ENCODE measurements around the gene FKBP5.

Gene FKBP5

DNA sequence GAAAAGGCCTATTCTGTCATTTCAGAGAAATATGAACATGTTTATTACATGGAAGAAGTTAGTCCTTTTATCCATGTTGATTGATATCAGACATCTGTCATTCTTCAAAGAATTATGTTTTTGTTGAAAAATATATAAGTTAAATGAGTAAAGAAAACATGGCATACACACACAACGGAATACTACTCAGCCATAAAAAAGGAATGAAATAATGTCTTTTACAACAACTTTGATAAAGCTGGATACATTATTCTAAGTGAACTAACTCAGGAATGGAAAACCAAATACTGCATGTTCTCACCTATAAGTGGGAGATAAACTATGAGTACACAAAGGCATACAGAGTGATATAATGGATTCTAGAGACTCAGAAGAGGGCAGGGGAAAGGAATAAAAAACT is 9.3 kb downstream of the FKBP5 start:
- DNase-seq (ENCODE audit: low read depth): no peak
- TF ChIP-seq, protein P1, sequence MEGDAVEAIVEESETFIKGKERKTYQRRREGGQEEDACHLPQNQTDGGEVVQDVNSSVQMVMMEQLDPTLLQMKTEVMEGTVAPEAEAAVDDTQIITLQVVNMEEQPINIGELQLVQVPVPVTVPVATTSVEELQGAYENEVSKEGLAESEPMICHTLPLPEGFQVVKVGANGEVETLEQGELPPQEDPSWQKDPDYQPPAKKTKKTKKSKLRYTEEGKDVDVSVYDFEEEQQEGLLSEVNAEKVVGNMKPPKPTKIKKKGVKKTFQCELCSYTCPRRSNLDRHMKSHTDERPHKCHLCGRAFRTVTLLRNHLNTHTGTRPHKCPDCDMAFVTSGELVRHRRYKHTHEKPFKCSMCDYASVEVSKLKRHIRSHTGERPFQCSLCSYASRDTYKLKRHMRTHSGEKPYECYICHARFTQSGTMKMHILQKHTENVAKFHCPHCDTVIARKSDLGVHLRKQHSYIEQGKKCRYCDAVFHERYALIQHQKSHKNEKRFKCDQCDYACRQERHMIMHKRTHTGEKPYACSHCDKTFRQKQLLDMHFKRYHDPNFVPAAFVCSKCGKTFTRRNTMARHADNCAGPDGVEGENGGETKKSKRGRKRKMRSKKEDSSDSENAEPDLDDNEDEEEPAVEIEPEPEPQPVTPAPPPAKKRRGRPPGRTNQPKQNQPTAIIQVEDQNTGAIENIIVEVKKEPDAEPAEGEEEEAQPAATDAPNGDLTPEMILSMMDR (conservative IDR thresholded peaks at IDR 0.05; ENCODE audit: control insufficient read depth, insufficient read depth, low read depth, low read length): no peak
- no peak overlapping the region for H3K4me3 ChIP-seq (ENCODE audit: control insufficient read depth, low read depth, low read length)

DNA sequence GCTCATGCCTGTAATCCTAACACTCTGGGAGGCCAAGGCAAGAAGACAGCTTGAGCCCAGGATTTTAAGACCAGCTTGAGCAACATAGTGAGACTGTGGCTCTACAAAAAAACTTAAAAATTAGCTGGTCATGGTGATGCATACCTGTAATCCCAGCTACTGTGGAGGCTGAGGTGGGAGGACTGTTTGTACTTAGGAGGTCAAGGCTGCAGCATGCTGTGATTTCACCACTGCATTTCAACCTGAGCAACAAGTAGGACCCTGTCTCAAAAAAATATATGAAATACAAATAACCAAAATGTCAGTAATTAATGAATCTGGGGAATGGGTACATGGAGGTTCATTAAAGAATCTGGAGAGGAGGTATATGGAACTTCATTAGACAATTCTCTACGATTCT is 9.9 kb downstream of the FKBP5 start:
- no peak for DNase-seq (ENCODE audit: low read depth)
- TF ChIP-seq, protein P1 (conservative IDR thresholded peaks at IDR 0.05; ENCODE audit: control insufficient read depth, insufficient read depth, low read depth, low read length): no peak
- no peak overlapping the region for H3K4me3 ChIP-seq (ENCODE audit: control insufficient read depth, low read depth, low read length)

DNA sequence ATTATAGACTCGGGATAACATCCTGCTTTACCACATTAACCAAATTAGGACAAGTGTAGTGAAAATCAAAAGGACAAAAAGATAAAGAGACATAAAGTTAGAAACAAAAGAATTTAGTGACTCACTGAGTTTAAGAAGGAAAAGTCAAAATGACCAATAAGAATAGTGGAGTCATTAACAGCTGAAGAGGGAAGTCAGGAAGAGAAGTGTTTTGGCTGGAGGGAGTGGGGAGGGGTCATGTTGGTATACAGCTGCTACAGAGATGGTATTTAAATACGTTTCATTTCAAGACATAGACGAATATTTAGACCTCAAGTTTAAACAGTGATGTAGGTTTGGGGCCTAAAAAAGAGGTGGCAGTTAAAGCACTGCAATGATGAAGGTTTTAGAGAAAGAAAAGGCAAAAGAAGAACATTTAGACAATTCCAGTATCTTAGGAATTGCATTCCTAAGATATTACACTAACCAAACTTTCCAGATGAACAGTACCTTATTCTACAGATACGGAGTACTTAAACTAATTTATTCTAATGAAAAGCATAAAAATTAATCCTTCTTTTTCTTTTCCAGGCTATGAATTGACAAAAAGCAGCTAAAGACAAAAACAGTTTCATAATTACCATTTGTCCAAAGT is 10.6 kb downstream of the FKBP5 start:
- no peak overlapping the region for H3K4me3 ChIP-seq (ENCODE audit: control insufficient read depth, low read depth, low read length)
- no peak for DNase-seq (ENCODE audit: low read depth)
- TF ChIP-seq, protein P1 (conservative IDR thresholded peaks at IDR 0.05; ENCODE audit: control insufficient read depth, insufficient read depth, low read depth, low read length): no peak

DNA sequence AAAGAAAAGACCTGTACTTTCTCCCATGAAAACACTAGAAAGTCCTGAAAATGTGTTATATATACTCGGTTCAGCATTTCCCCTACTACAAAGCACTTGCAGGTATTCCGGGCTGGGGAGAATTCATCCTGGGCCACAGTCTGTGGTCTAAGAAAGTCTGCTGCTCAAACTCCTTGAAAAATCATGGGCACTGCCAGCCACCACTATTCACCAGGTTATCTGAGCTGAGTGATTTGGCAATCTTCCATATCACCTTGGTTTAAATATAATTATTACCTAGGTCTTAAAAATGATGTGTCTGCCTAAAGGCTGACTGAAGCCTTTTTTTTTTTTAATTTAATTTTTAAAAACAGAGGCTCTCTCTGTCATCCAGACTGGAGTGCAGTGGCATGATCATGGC is 11.3 kb downstream of the FKBP5 start:
- TF ChIP-seq, protein P1 (conservative IDR thresholded peaks at IDR 0.05; ENCODE audit: control insufficient read depth, insufficient read depth, low read depth, low read length): no peak
- no peak for DNase-seq (ENCODE audit: low read depth)
- no peak overlapping the region for H3K4me3 ChIP-seq (ENCODE audit: control insufficient read depth, low read depth, low read length)

DNA sequence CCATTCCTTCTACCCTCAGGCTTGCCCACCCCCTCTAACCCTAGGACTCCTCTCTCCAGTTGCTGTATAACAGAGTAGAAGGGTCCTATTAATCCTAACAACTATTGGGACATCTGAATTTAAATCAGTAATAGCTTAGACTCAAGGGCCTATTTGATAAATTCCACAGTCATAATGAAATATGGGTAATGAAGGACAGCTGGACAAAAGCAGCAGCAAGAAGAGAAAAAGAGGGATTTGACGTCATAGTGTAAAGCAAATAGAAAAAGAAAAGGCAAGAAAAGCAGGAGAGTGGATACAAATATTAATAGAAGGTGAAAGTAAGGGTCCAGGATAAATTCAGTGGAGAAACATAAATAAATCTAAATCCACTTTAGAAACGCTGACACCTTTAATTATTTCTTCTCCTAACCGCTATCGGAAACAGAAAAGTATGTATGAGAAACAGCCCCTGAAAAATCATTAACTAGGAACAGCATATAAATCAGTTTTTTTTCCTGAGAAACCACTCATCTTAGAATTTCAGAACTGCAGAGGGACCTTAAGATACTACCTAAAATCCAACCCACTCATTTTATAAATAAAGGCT is 12.8 kb downstream of the FKBP5 start:
- no peak overlapping the region for H3K4me3 ChIP-seq (ENCODE audit: control insufficient read depth, low read depth, low read length)
- no peak for DNase-seq (ENCODE audit: low read depth)
- TF ChIP-seq, protein P1 (conservative IDR thresholded peaks at IDR 0.05; ENCODE audit: control insufficient read depth, insufficient read depth, low read depth, low read length): no peak

DNA sequence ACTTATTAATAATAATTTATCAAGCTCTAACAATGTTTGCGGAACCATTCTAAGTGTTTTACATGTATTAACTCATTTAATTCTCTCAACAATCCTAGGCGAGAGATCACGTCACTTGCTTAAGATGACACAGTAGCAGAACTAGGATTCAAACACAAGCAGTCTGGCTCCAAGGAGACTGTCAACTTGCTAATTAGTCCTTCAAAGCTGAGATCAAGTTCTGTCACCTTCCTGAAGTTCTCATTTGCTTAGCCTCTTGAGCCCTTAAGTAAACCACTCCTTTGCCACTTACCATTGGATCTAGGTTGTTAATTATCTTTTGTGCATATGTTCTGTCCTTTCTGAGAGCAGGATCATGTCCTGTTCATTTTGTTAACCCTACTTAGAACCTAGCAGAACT is 14.1 kb downstream of the FKBP5 start:
- H3K4me3 ChIP-seq (ENCODE audit: control insufficient read depth, low read depth, low read length): no peak overlapping the region
- TF ChIP-seq, protein P1 (conservative IDR thresholded peaks at IDR 0.05; ENCODE audit: control insufficient read depth, insufficient read depth, low read depth, low read length): no peak
- no peak for DNase-seq (ENCODE audit: low read depth)
